H9 (cell line): ENCODE measurements around the gene SELENOH. TPM values are rescaled to one million over a fixed set of nuclear protein-coding genes. Genes with fewer than 3 reads are reported as not detected.

Source experiments
- DNase-seq: peaks from one replicate; pipeline ENCODE4 v3.0.0-alpha.2; 2017
- H2AFZ ChIP-seq: one replicate; pipeline ENCODE4 v1.6.1; 2013; ENCODE audit warnings: mild to moderate bottlenecking, low read length, control low read depth, moderate library complexity
- H2AK5ac ChIP-seq: 2 replicates; pipeline ENCODE4 v1.6.1; 2013; ENCODE audit warnings: low read length, control low read depth, mixed read lengths; ENCODE audit not compliant: insufficient read length
- H2BK120ac ChIP-seq: one replicate; pipeline ENCODE4 v1.6.1; 2013; ENCODE audit warnings: low read depth, mild to moderate bottlenecking, low read length, control low read depth, inconsistent platforms; ENCODE audit not compliant: poor library complexity, severe bottlenecking
- H2BK12ac ChIP-seq: 2 replicates; pipeline ENCODE4 v1.6.1; 2013; ENCODE audit warnings: low read length, control low read depth, mixed read lengths, low read depth; ENCODE audit not compliant: insufficient read length
- H2BK15ac ChIP-seq: 2 replicates; pipeline ENCODE4 v1.6.1; 2013; ENCODE audit warnings: low read depth, low read length, control low read depth
- H2BK20ac ChIP-seq: one replicate; pipeline ENCODE4 v1.6.1; 2013; ENCODE audit warnings: low read depth, mild to moderate bottlenecking, low read length, control low read depth, inconsistent platforms; ENCODE audit not compliant: poor library complexity, severe bottlenecking
- H2BK5ac ChIP-seq: 2 replicates; pipeline ENCODE4 v1.6.1; 2013; ENCODE audit warnings: low read length, control low read depth, mixed read lengths; ENCODE audit not compliant: insufficient read length
- H3K14ac ChIP-seq: 2 replicates; pipeline ENCODE4 v1.6.1; 2013; ENCODE audit warnings: low read length, control low read depth; ENCODE audit not compliant: insufficient read depth
- H3K18ac ChIP-seq: 2 replicates; pipeline ENCODE4 v1.6.1; 2013; ENCODE audit warnings: low read depth, mild to moderate bottlenecking, mixed read lengths, low read length, control low read depth; ENCODE audit not compliant: insufficient read length
- H3K23ac ChIP-seq: 2 replicates; pipeline ENCODE4 v1.6.1; 2013; ENCODE audit warnings: low read length, control low read depth, mixed read lengths, low read depth; ENCODE audit not compliant: insufficient read length
- H3K23me2 ChIP-seq: 2 replicates; pipeline ENCODE4 v1.6.1; 2013; ENCODE audit warnings: low read depth, mild to moderate bottlenecking, mixed read lengths, low read length, control low read depth; ENCODE audit not compliant: insufficient read length, poor library complexity, severe bottlenecking
- H3K27ac ChIP-seq: 2 replicates; pipeline ENCODE4 v1.5.1; 2013; ENCODE audit warnings: low read length, control low read depth, mixed read lengths, low read depth; ENCODE audit not compliant: insufficient read length
- H3K27me3 ChIP-seq: 2 replicates; pipeline ENCODE4 v1.6.1; 2013; ENCODE audit warnings: low read length, control low read depth, inconsistent platforms; ENCODE audit not compliant: insufficient read depth
- H3K4ac ChIP-seq: 2 replicates; pipeline ENCODE4 v1.6.1; 2013; ENCODE audit warnings: low read depth, mild to moderate bottlenecking, control low read depth, inconsistent platforms, low read length, moderate library complexity
- H3K4me1 ChIP-seq: 2 replicates; pipeline ENCODE4 v1.6.1; 2013; ENCODE audit warnings: low read length, control low read depth, inconsistent platforms; ENCODE audit not compliant: insufficient read depth
- H3K4me2 ChIP-seq: 2 replicates; pipeline ENCODE4 v1.6.1; 2013; ENCODE audit warnings: low read length, control low read depth, mixed read lengths; ENCODE audit not compliant: insufficient read length, insufficient read depth
- H3K56ac ChIP-seq: 2 replicates; pipeline ENCODE4 v1.6.1; 2013; ENCODE audit warnings: low read depth, mild to moderate bottlenecking, mixed read lengths, low read length, control low read depth; ENCODE audit not compliant: insufficient read length
- H3K79me1 ChIP-seq: 2 replicates; pipeline ENCODE4 v1.6.1; 2013; ENCODE audit warnings: low read depth, mild to moderate bottlenecking, moderate library complexity, low read length, control low read depth, inconsistent platforms; ENCODE audit not compliant: insufficient read depth, poor library complexity, severe bottlenecking
- H3K79me2 ChIP-seq: 2 replicates; pipeline ENCODE4 v1.6.1; 2013; ENCODE audit warnings: low read length, control low read depth, inconsistent platforms; ENCODE audit not compliant: insufficient read depth
- H3K9ac ChIP-seq: 2 replicates; pipeline ENCODE4 v1.6.1; 2013; ENCODE audit warnings: low read length, control low read depth, mixed read lengths; ENCODE audit not compliant: insufficient read length; ENCODE audit errors: extremely low read depth
- H3K9me3 ChIP-seq: one replicate; pipeline ENCODE4 v1.6.1; 2013; ENCODE audit warnings: low read depth, low read length, inconsistent platforms; ENCODE audit not compliant: control insufficient read depth
- H3T11ph ChIP-seq: one replicate; pipeline ENCODE4 v1.6.1; 2013; ENCODE audit warnings: mild to moderate bottlenecking, low read length, control low read depth, inconsistent platforms
- H4K20me1 ChIP-seq: one replicate; pipeline ENCODE4 v1.6.1; 2013; ENCODE audit not compliant: control insufficient read depth, insufficient read length, insufficient read depth
- H4K5ac ChIP-seq: 2 replicates; pipeline ENCODE4 v1.6.1; 2013; ENCODE audit warnings: low read depth, mild to moderate bottlenecking, mixed read lengths, low read length, control low read depth; ENCODE audit not compliant: insufficient read length
- H4K8ac ChIP-seq: replicated peaks from 2 replicates; pipeline ENCODE4 v1.6.1; 2013; ENCODE audit warnings: low read length, control low read depth, mixed read lengths, low read depth; ENCODE audit not compliant: insufficient read length
- H4K91ac ChIP-seq: 2 replicates; pipeline ENCODE4 v1.6.1; 2013; ENCODE audit warnings: low read depth, mild to moderate bottlenecking, moderate library complexity, mixed read lengths, low read length, control low read depth; ENCODE audit not compliant: insufficient read length
- H3K27ac Mint-ChIP-seq, 3 experiments: 2 replicates in 2 of 3; 3 replicates in 1 of 3; pipeline ENCODE4 v1.8.0; 2020 to 2021; ENCODE audit warnings: mixed read lengths in 3 of 3, mild to moderate bottlenecking in 1 of 3, moderate library complexity in 1 of 3
- H3K27me3 Mint-ChIP-seq: 2 replicates; pipeline ENCODE4 v1.8.0; 2021; ENCODE audit warnings: low read depth, mild to moderate bottlenecking, moderate library complexity, mixed read lengths
- H3K36me3 Mint-ChIP-seq, 3 experiments: 2 replicates in 2 of 3; 3 replicates in 1 of 3; pipeline ENCODE4 v1.8.0; 2020 to 2021; ENCODE audit warnings: low read depth in 3 of 3, mixed read lengths in 3 of 3; ENCODE audit not compliant: insufficient read depth in 1 of 3
- H3K4me1 Mint-ChIP-seq, 2 experiments: 2 replicates each; pipeline ENCODE4 v1.8.0; 2020; ENCODE audit warnings: mixed read lengths in 2 of 2
- H3K4me3 Mint-ChIP-seq, 2 experiments: 2 replicates in 1 of 2; 3 replicates in 1 of 2; pipeline ENCODE4 v1.8.0; 2020 to 2021; ENCODE audit warnings: mild to moderate bottlenecking in 2 of 2, mixed read lengths in 2 of 2, moderate library complexity in 1 of 2
- H3K9me3 Mint-ChIP-seq, 2 experiments: 2 replicates in 1 of 2; 3 replicates in 1 of 2; pipeline ENCODE4 v1.8.0; 2020; ENCODE audit warnings: mild to moderate bottlenecking in 2 of 2, mixed read lengths in 2 of 2, moderate library complexity in 1 of 2
- CTCF ChIP-seq: fragments of 200-600 bp; sonication (generic); conservative IDR thresholded peaks from 3 replicates; pipeline ENCODE4 v1.8.0; 2021; ENCODE audit warnings: antibody characterized with exemption, mild to moderate bottlenecking
- WGBS: extraction: QIAGEN DNeasy Blood & Tissue Kit; methylation state at CpG from one replicate; pipeline ENCODE4 v1.1.7; 2013; ENCODE audit warnings: missing lambda C conversion rate, low lambda C conversion rate, mixed read lengths; ENCODE audit not compliant: insufficient read length; ENCODE audit errors: extremely low coverage; 5-methylcytosine and 5-hydroxymethylcytosine counted together
- total RNA-seq: library from RNA; stranded (reverse); gene quantifications from 2 replicates; pipeline ENCODE4 v1.2.1, GENCODE V29; 2021

SELENOH gene
- total RNA-seq, 1 experiment from 2014 or later: 251 TPM

GRCh38 chr11:57775491-57775890, 34.2 kb downstream of the SELENOH start:
- Histone ChIP-seq H3T11ph (peak overlapping the region; percentile 1), H2AK5ac (peak overlapping the region; percentile 69), H4K91ac (no peak overlapping the region), H4K20me1 (no peaks in the 10 kb centered on the region), H3K14ac (no peak overlapping the region), H3K79me1 (peaks cover 10% of the 10 kb centered on the region), H2AFZ (no peak overlapping the region), H3K4me2 (peak overlapping the region; percentile 20), H2BK120ac (peak overlapping the region; percentile 44), H4K8ac (no peak overlapping the region), H3K9ac (no peak overlapping the region), H3K23me2 (no peaks in the 10 kb centered on the region), H3K23ac (no peak overlapping the region), H2BK5ac (no peak overlapping the region), H2BK15ac (no peak overlapping the region), H3K27me3 (no peaks in the 10 kb centered on the region), H2BK20ac (no peak overlapping the region), H3K79me2 (peaks cover 51% of the 10 kb centered on the region; the same call in 1 of the 2 replicates), H2BK12ac (no peak overlapping the region), H3K9me3 (no peaks in the 10 kb centered on the region), H4K5ac (no peak overlapping the region), H3K4me1 (peaks cover 24% of the 10 kb centered on the region; the same call in 1 of the 2 replicates), H3K27ac (peak overlapping the region; percentile 97), H3K56ac (no peak overlapping the region), H3K18ac (no peak overlapping the region), H3K4ac (no peak overlapping the region)
- Mint-ChIP-seq H3K27me3 (no peaks in the 10 kb centered on the region), H3K36me3 (peaks cover 0 to 3% (median 2%) of the 10 kb centered on the region in 3 experiments; a peak in 2 of 7 replicates), H3K4me1 (peaks cover 71 to 72% of the 10 kb centered on the region in 2 experiments), H3K4me3 (peak overlapping the region in 1 of 2 experiments; percentile 71; a peak in 3 of 5 replicates), H3K27ac (peak overlapping the region; percentile 85 to 99 (median 86)), H3K9me3 (no peaks in the 10 kb centered on the region)
- no peak for TF ChIP-seq CTCF
- DNase-seq: no peak
- no CpG with 5 or more reads among the region's 5 CpGs for WGBS
